GM21367 (cell line): ENCODE measurements around the gene LIN9.
"Not testable (repeated sequence)": the region's sequence is repeated elsewhere in the genome, so short reads cannot be mapped to it uniquely, and the experiment has no call there.

Source experiments
- ATAC-seq: cut with Tn5 transposase; IDR thresholded peaks from one replicate; pipeline ENCODE4 v1.9.1; 2021; ENCODE audit not compliant: unreplicated experiment

LIN9 gene

GRCh38 chr1:226276077-226276682, 32.8 kb downstream of the LIN9 start:
- ATAC-seq = no peak

DNA sequence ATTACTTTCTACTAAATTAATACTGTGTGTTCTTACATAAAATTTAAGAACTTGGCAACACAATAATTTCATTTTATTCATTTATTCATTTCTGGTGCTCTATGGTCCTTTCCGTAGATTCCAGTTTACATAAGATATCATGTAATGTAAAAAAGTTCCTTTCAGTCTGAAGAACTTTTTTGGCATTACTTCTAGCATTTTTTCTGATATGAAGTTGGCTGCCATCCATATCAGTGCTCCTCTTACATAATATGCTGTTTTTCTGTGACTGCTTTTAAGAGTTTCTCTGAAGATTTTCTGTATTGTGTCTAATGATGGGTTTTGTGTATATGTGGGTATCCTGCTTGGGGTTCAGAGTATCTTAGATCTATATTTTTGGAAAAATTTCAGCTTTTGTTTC, 34.8 kb downstream of the LIN9 start:
- ATAC-seq = no peak

DNA sequence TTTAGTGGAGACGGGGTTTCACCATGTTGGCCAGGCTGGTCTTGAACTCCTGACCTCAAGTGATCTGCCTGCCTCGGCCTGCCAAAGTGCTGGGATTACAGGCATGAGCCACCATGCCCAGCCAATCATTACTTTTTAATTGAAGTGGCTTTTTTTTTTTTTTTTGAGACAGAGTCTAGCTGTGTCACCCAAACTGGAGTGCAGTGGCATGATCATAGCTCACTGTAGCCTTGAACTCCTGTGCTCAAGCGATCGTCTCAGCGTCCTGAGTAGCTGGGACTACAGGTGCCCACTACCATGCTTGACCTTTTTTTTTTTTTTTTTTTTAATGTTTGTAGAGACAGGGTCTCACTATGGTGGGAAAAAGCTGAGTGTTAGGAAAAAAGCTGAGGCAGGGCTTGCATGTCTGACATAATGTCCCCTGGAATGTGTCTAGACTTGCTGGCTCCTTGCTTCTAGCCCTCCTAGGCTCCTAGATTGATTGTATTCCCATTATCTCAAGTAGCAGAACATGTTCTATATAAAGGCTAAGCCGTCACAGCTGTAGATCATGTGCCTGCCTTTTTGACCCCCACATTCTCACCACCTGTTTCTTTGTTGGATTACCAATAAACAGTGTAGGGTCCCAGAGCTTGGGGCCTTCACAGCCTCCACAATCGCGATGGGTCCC, 36.6 kb downstream of the LIN9 start:
- not testable (repeated sequence) for ATAC-seq

DNA sequence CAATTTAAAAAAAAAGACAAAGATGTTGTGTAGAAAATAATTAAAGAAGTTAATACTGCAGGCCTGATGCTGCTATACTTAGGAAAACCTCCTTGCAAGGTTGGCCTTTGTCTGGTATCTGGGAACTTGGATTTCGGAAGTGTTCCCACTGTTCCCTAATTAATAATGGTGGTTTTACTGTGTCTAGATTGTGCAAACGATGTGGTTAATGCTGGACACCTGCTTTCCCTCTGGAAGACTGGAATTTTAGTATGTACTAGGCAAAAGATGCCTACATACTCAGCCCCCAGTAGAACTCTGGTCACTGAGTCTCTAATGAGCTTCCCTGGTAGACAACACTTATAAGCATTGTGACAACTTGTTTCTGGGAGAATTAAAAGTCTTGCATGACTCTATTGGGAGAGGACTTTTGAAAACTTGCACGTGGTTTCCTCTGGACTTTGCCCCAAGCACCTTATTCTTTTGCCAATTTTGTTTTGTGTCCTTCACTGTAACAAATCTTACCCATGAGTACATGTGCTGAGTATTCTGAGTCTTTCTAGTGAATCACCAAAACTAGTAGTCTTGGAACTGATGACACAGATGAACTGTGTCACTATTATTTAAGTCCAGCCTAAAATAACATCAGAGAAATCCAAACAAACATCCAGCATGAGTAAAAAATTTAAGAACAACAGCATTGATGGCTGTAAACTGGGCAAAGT, 40.4 kb downstream of the LIN9 start:
- no peak for ATAC-seq

DNA sequence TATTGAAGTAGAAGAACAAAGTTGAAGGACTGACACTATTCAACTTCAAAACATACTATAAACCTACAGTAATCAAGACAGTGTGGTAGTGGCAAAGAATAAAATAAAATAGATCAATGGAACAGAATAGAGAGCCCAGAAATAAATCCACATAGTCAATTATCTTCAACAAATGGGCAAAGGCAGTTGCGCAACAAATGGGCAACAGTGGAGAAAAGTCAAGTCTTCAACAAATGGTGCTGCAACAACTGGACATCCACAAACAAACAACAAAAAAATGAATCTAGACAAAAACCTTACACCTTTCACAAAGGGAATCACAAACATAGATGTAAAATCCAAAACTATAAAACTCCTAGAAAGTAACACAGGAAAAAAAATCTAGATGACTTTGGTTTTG, 47.1 kb downstream of the LIN9 start:
- no peak for ATAC-seq

- no peak for ATAC-seq
These were observed 53.6 kb downstream of the LIN9 start for GRCh38 chr1:226255380-226255779.

- ATAC-seq = no peak
These were observed 55.0 kb downstream of the LIN9 start for GRCh38 chr1:226253933-226254332.

- ATAC-seq = not testable (repeated sequence)
These were observed 56.1 kb downstream of the LIN9 start for GRCh38 chr1:226252841-226253240.

DNA sequence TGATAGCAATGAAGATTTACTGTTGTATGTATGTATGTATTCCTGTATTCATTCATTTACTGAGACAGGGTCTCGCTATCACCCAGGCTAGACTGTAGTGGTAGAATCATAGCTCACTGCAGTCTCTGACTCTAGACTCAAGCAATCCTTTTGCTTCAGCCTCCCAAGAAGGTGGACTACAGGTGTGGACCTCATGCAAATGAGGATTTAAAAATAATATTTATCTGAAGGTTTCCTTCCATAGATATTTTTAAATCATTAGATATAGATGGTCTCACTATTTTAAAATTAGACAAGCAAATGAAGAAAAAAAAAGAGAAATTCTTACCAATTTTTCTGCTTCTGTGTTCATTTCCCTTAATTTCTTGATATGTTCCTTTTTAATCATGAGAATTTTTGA, 58.5 kb downstream of the LIN9 start:
- no peak for ATAC-seq

GRCh38 chr1:226248796-226249195, 60.2 kb downstream of the LIN9 start:
- ATAC-seq = no peak

DNA sequence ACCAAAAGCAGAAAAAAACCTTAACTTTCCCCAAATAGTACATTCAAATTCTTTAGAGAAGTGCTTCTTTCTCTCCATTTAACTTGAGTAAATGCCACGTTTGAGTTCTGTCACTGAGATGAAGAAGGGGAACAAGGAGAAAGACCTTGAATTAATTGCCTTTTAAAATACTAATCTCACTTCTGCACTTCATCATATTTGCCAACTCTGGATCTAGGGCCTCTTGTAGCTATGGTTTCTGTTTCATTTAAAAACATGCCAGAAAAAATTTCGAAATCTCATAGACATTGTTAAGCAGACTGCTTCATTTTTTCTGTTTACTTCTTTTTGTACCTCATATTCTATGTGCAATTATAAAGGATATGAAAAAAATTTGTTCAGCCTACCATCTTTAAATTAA, 60.9 kb downstream of the LIN9 start:
- ATAC-seq = no peak

- no peak for ATAC-seq
These were observed 69.5 kb downstream of the LIN9 start for GRCh38 chr1:226239421-226239820.

DNA sequence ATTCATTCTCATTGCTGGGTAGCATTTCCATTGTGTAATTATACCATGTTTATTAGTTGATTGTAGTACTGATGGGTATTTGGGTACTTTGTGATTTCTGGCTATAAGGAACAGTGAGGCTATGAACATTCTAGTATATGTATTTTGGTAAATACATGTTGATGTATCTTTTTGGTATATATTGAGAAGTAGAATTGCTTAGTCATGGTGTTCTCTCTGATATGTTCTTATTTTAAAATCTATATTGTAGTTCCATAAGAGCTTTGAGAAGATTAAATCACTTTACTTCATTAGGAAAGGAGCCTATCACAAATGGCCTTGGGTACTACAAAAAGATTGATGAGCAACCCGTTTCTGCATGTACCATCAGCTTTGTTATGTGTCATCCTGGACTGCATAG, 72.1 kb downstream of the LIN9 start:
- ATAC-seq = no peak

DNA sequence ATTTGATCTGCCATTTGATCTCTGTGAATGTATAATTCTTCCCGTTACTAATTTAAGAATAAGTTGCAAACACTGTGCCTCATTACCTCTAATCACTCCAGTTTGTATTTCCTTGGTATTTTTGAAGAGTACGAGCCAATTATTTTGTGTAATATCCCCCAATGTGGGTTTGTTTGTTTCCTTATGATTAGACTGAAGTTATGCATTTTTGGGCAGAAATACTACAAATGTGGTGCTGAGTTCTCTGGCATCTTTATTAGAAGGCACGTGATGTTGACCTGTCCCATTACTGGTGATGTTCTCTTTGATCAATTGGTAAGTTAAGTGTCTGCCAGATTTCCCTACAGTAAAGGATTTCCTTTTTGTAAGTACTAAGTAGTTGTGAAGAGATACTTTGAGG, 75.2 kb downstream of the LIN9 start:
- no peak for ATAC-seq

DNA sequence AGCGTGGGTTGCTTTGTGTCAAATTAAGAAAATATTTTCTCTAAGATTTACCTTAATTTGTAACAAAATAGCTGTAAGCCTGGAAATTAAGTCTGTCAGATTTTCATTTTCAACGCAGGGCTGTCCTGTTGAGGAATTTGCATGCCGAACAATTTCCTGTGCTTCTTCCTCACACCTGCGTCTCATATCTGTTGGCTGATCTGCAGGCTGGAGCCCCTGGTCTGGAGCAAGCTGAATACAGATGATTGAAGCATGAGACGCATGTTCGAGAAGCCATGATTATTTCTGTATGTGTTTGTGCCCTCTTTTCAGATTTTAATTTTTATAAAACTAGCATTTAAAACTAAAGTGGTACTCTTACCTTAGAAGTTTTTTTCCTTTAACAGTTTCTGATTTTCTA, 75.7 kb downstream of the LIN9 start:
- ATAC-seq = peak; percentile 84

- ATAC-seq = no peak
These were observed 82.4 kb downstream of the LIN9 start for GRCh38 chr1:226226601-226227000.

DNA sequence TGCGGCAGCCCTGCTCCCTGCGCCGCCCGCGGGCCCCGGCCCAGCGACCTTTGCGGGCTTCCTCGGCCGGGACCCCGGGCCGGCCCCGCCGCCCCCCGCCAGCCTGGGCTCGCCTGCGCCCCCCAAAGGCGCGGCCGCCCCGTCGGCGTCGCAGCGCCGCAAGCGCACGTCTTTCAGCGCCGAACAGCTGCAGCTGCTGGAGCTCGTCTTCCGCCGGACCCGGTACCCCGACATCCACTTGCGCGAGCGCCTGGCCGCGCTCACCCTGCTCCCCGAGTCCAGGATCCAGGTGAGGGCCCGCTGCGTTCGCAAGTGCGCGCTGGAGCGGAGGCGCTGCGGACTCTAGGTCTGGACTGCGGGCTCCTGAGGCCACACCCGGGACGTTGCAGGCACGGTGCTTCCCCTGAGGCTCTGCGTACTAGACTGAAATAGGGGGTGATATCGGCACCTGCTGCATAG, 85.1 kb downstream of the LIN9 start:
- peak; percentile 55 for ATAC-seq

DNA sequence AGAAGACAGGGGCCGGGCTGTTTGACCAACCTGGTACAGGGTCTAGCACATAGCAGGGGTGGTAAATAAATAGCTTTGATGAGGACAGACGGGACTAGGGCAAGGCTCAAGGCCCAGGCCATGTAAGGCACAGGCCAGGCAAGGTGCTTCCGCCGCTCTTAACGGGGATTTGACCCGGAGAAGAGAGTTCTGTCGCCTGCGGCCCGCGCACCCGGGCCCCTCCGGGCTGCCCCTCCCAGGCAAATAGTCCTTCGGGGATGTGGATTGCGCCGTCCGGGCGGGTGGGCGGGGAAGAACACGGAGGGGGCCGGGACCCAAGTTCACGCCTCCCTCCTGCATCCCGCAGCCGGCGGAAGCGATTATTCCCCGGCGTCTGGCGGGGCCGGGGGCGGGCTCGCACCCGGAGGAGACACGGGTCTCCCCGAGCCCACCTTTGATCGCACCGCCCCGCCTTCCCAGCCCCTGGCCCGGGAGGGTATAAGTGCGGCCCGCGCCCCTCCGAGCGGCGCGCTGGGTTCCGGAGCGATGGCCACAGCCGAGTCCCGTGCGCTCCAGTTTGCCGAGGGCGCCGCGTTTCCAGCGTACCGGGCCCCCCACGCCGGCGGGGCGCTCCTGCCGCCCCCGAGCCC, 85.7 kb downstream of the LIN9 start, which contains the start of gene MIXL1:
MIXL1 (plus strand) TSS at position 508 of the 629 bp plus-strand sequence; CDS start at position 526, 18 bp downstream.
- ATAC-seq = peak; percentile 36

DNA sequence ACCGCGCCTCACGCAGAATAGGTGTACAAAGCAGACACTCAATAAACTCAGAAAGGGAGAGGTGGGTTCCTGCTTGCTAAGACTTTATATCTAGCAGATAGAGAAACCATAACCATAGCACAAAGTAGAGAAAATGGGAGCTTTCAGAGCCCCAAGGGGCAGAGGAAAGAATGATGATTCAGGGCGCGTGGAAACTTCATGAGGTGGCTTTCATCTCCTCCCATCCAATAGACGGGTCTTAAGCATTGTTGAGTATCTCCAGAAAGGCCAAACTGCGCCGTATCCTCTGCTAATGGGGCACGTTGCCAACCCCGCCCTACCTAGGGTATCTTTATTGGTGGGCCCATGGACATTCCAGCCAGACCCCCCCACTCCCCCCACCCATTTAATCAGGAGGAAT, 86.3 kb downstream of the LIN9 start:
- no peak for ATAC-seq

- ATAC-seq = no peak
These were observed 88.3 kb downstream of the LIN9 start for GRCh38 chr1:226220473-226221189.

GRCh38 chr1:226217273-226217672, 91.7 kb downstream of the LIN9 start:
- ATAC-seq = no peak
